ENCODE results near the gene NDST4. TPM values are rescaled to one million over a fixed set of nuclear protein-coding genes. Genes with fewer than 3 reads are reported as not detected.

The NDST4 gene
- total RNA-seq, 1 donor from 2014 or later: not detected

- Histone ChIP-seq H3K36me3 (no peaks in the 10 kb centered on the region), H3K27ac (no peak overlapping the region), H3K4me3 (no peak overlapping the region), H3K4me1 (no peaks in the 10 kb centered on the region), H3K27me3 (no peaks in the 10 kb centered on the region), H3K9me3 (no peaks in the 10 kb centered on the region)
- intact Hi-C loops (cut with DNase I): no loop called here
- DNase-seq (ENCODE audit: low spot score in 2 of 2): no peak
- TF ChIP-seq CTCF (IDR thresholded peaks at IDR 0.05): no peak
These were observed 60.1 kb downstream of the NDST4 start for GRCh38 chr4:115053313-115053712.

GRCh38 chr4:115042496-115042895 lies 70.9 kb downstream of the NDST4 start:
- no peaks in the 10 kb centered on the region for H3K4me1 ChIP-seq
- no peak for TF ChIP-seq CTCF (IDR thresholded peaks at IDR 0.05)
- no peaks in the 10 kb centered on the region for H3K36me3 ChIP-seq
- H3K4me3 ChIP-seq: no peak overlapping the region
- H3K27me3 ChIP-seq: no peaks in the 10 kb centered on the region
- intact Hi-C loops (cut with DNase I): no loop called here
- H3K9me3 ChIP-seq: no peaks in the 10 kb centered on the region
- H3K27ac ChIP-seq: no peak overlapping the region
- no peak for DNase-seq (ENCODE audit: low spot score in 2 of 2)

GRCh38 chr4:115030281-115030680 lies 83.1 kb downstream of the NDST4 start:
- no peaks in the 10 kb centered on the region for H3K36me3 ChIP-seq
- H3K9me3 ChIP-seq: no peaks in the 10 kb centered on the region
- H3K4me3 ChIP-seq: no peak overlapping the region
- H3K27me3 ChIP-seq: no peaks in the 10 kb centered on the region
- H3K4me1 ChIP-seq: no peaks in the 10 kb centered on the region
- no peak overlapping the region for H3K27ac ChIP-seq
- DNase-seq (ENCODE audit: low spot score in 2 of 2): no peak
- intact Hi-C loops (cut with DNase I): no loop called here
- no peak for TF ChIP-seq CTCF (IDR thresholded peaks at IDR 0.05)

- no peak for DNase-seq (ENCODE audit: low spot score in 2 of 2)
- intact Hi-C loops (cut with DNase I): no loop called here
- Histone ChIP-seq H3K36me3 (no peaks in the 10 kb centered on the region), H3K27me3 (no peaks in the 10 kb centered on the region), H3K9me3 (no peaks in the 10 kb centered on the region), H3K4me3 (no peak overlapping the region), H3K4me1 (no peaks in the 10 kb centered on the region), H3K27ac (no peak overlapping the region)
- no peak for TF ChIP-seq CTCF (IDR thresholded peaks at IDR 0.05)
These were observed 84.6 kb downstream of the NDST4 start for GRCh38 chr4:115028682-115029410.

- no peaks in the 10 kb centered on the region for H3K9me3 ChIP-seq
- no peak overlapping the region for H3K27ac ChIP-seq
- DNase-seq (ENCODE audit: low spot score in 2 of 2): no peak
- intact Hi-C loops (cut with DNase I): no loop called here
- no peak for TF ChIP-seq CTCF (IDR thresholded peaks at IDR 0.05)
- H3K4me3 ChIP-seq: no peak overlapping the region
- H3K27me3 ChIP-seq: no peaks in the 10 kb centered on the region
- no peaks in the 10 kb centered on the region for H3K4me1 ChIP-seq
- H3K36me3 ChIP-seq: no peaks in the 10 kb centered on the region
These were observed 113.5 kb downstream of the NDST4 start for GRCh38 chr4:114999880-115000279.

GRCh38 chr4:114998316-114998715 lies 115.1 kb downstream of the NDST4 start:
- intact Hi-C loops (cut with DNase I): no loop called here
- H3K9me3 ChIP-seq: no peaks in the 10 kb centered on the region

More at GRCh38 chr4:114998316-114998715, 115.1 kb downstream of the NDST4 start:
- Histone ChIP-seq H3K27me3 (no peaks in the 10 kb centered on the region), H3K4me1 (no peaks in the 10 kb centered on the region), H3K4me3 (no peak overlapping the region), H3K27ac (no peak overlapping the region), H3K36me3 (no peaks in the 10 kb centered on the region)
- no peak for DNase-seq (ENCODE audit: low spot score in 2 of 2)
- TF ChIP-seq CTCF (IDR thresholded peaks at IDR 0.05): no peak

All from ascending aorta (tissue), 2 donors.